ACHN (cell line): ENCODE measurements around the gene RNF167.
"Not testable (repeated sequence)": the region's sequence is repeated elsewhere in the genome, so short reads cannot be mapped to it uniquely, and the experiment has no call there.

ENCODE experiments used
- DNase-seq: peaks from one replicate; pipeline ENCODE4 v3.0.0-alpha.2; 2015
- in situ Hi-C: cut with HindIII; loops from 2 replicates; pipeline ENCODE4 v1.10.0; 2017; ENCODE audit warnings: low sequenced_read_pairs, low pct_ligation_motif_present, low pct_unique_long_range_greater_than_20kb

The RNF167 gene

GRCh38 chr17:4901108-4901647 lies 38.9 kb upstream of the RNF167 start:
- in situ Hi-C loops: no loop called here

GRCh38 chr17:4901648-4902344 lies 38.3 kb upstream of the RNF167 start:
- no peak for DNase-seq
- in situ Hi-C loops: no loop called here

More at GRCh38 chr17:4901108-4901647, 38.9 kb upstream of the RNF167 start:
- no peak for DNase-seq

GRCh38 chr17:4902540-4902939 lies 37.5 kb upstream of the RNF167 start:
- in situ Hi-C loops: no loop called here

GRCh38 chr17:4903051-4903818 lies 36.8 kb upstream of the RNF167 start, which contains the start of gene CHRNE:
Gene CHRNE, minus strand, starts transcription at chr17:4903098. Its CDS starts 35 bp downstream, at chr17:4903063.
- DNase-seq: peak; percentile 76
- in situ Hi-C loops: no loop called here

More at GRCh38 chr17:4902540-4902939, 37.5 kb upstream of the RNF167 start:
- no peak for DNase-seq

- in situ Hi-C loops: not testable (repeated sequence)
These were observed 33.4 kb upstream of the RNF167 start for GRCh38 chr17:4906642-4907041.

GRCh38 chr17:4908301-4908700 lies 31.8 kb upstream of the RNF167 start:
- no peak for DNase-seq
- in situ Hi-C loops: no loop called here

More at GRCh38 chr17:4906642-4907041, 33.4 kb upstream of the RNF167 start:
- DNase-seq: not testable (repeated sequence)

- DNase-seq: peak; percentile 87
- in situ Hi-C loops: no loop called here
These were observed 31.2 kb upstream of the RNF167 start for GRCh38 chr17:4908711-4909496.

GRCh38 chr17:4913994-4914393 lies 26.1 kb upstream of the RNF167 start:
- DNase-seq: peak; percentile 20
- in situ Hi-C loops: no loop called here

- in situ Hi-C loops, DNase-seq: not testable (repeated sequence)
These were observed 25.5 kb upstream of the RNF167 start for GRCh38 chr17:4914551-4914950.

GRCh38 chr17:4919511-4920047 lies 20.5 kb upstream of the RNF167 start:
- in situ Hi-C loops: no loop called here
- DNase-seq: no peak

- no peak for DNase-seq
- in situ Hi-C loops: no loop called here
These were observed 19.6 kb upstream of the RNF167 start for GRCh38 chr17:4920351-4921048.

- in situ Hi-C loops: no loop called here
- DNase-seq: no peak
These were observed 18.7 kb upstream of the RNF167 start for GRCh38 chr17:4921320-4921719.

GRCh38 chr17:4926577-4927335 lies 13.3 kb upstream of the RNF167 start:
- DNase-seq, in situ Hi-C loops: not testable (repeated sequence)

GRCh38 chr17:4928881-4929280 lies 11.2 kb upstream of the RNF167 start:
- no peak for DNase-seq
- in situ Hi-C loops: no loop called here

- in situ Hi-C loops: no loop called here
- no peak for DNase-seq
These were observed 8.1 kb upstream of the RNF167 start, which contains the start of gene GP1BA for GRCh38 chr17:4931963-4932362. Gene GP1BA, plus strand, starts transcription at chr17:4932277. Its CDS starts 328 bp downstream, at chr17:4932605.

GRCh38 chr17:4932756-4933155 lies 7.3 kb upstream of the RNF167 start:
- in situ Hi-C loops: no loop called here
- DNase-seq: no peak

- DNase-seq: no peak
- in situ Hi-C loops: no loop called here
These were observed 6.4 kb upstream of the RNF167 start for GRCh38 chr17:4933646-4934045.
